ENCODE results near the gene CEP78.
"Not testable (repeated sequence)": the region's sequence is repeated elsewhere in the genome, so short reads cannot be mapped to it uniquely, and the experiment has no call there.

Gene CEP78

GRCh38 chr9:78236551-78236910 lies 656 bp downstream of the CEP78 start:
- DNase-seq, result no peak

- DNase-seq, result no peak
Observed at GRCh38 chr9:78238046-78239038, 2.5 kb downstream of the CEP78 start.

GRCh38 chr9:78239506-78239905 lies 3.6 kb downstream of the CEP78 start:
- no peak for DNase-seq

GRCh38 chr9:78242041-78242440 lies 6.2 kb downstream of the CEP78 start:
- no peak for DNase-seq

- DNase-seq, result no peak
Observed at GRCh38 chr9:78243130-78243529, 7.3 kb downstream of the CEP78 start.

GRCh38 chr9:78245401-78245800 lies 9.5 kb downstream of the CEP78 start:
- DNase-seq, result no peak

GRCh38 chr9:78248635-78249034 lies 12.8 kb downstream of the CEP78 start:
- no peak for DNase-seq

GRCh38 chr9:78249542-78249941 lies 13.7 kb downstream of the CEP78 start:
- DNase-seq, result no peak

GRCh38 chr9:78252616-78253015 lies 16.7 kb downstream of the CEP78 start:
- DNase-seq, result no peak

- DNase-seq, result no peak
Observed at GRCh38 chr9:78253285-78253684, 17.4 kb downstream of the CEP78 start.

- DNase-seq, result peak in 2 of 6 experiments; percentile 10 to 18
Observed at GRCh38 chr9:78261403-78262001, 25.6 kb downstream of the CEP78 start.

- DNase-seq, result no peak
Observed at GRCh38 chr9:78262655-78263054, 26.8 kb downstream of the CEP78 start.

GRCh38 chr9:78267889-78268288 lies 32.0 kb downstream of the CEP78 start:
- no peak for DNase-seq

- DNase-seq, result no peak
Observed at GRCh38 chr9:78269784-78270183, 33.9 kb downstream of the CEP78 start.

GRCh38 chr9:78272307-78272706 lies 36.4 kb downstream of the CEP78 start:
- DNase-seq, result no peak

GRCh38 chr9:78273761-78274160 lies 37.9 kb downstream of the CEP78 start:
- no peak for DNase-seq

- no peak for DNase-seq
Observed at GRCh38 chr9:78278177-78278777, 42.4 kb downstream of the CEP78 start.

GRCh38 chr9:78278801-78279200 lies 42.9 kb downstream of the CEP78 start:
- no peak for DNase-seq

GRCh38 chr9:78280982-78281668 lies 45.2 kb downstream of the CEP78 start:
- DNase-seq, result no peak

- not testable (repeated sequence) for DNase-seq
Observed at GRCh38 chr9:78284181-78284580, 48.3 kb downstream of the CEP78 start.

GRCh38 chr9:78286125-78286524 lies 50.2 kb downstream of the CEP78 start:
- DNase-seq, result no peak

GRCh38 chr9:78286946-78287388 lies 51.1 kb downstream of the CEP78 start:
- no peak for DNase-seq

- no peak for DNase-seq
Observed at GRCh38 chr9:78288214-78288892, 52.5 kb downstream of the CEP78 start.

Measured in stimulated activated naive CD4-positive, alpha-beta T cell (primary cell).